Nucleus accumbens (tissue), 56 donors: ENCODE measurements around the gene MRPL17.
"Not testable (repeated sequence)": the region's sequence is repeated elsewhere in the genome, so short reads cannot be mapped to it uniquely, and the experiment has no call there.

ENCODE experiments used
- DNase-seq, 56 donors: peaks; one replicate each; lab custom pipeline; 2025; lab: John Stamatoyannopoulos, UW

MRPL17 gene

GRCh38 chr11:6686006-6686405, 2.9 kb upstream of the MRPL17 start:
- no peak for DNase-seq

GRCh38 chr11:6684068-6684467, 928 bp upstream of the MRPL17 start:
- not testable (repeated sequence) for DNase-seq

GRCh38 chr11:6682591-6682935, 577 bp downstream of the MRPL17 start:
- peak in 9 of 56 donors; percentile 14 to 51 (median 41) for DNase-seq

DNA sequence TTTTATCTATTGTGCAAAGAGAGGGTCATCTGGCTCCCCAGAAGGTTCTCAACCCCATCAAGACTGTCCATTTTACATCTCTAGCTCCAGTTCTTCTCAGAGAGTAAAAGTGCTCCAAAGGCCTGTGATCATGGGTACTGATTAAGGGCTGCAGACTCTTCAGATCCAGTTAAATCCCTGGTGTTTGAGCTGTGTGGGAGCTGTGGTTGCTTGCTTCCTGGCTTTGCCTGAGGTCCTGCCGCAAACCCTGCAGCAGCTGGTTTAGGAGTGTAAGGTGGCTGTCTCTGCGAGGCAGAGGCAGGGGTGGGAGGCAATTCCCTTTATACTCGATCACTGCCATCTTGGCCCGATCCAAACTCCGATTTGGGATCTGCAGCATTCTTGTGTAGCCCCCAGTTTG, 1.2 kb downstream of the MRPL17 start:
- no peak for DNase-seq

- DNase-seq: no peak
Observed at GRCh38 chr11:6681505-6681904, 1.6 kb downstream of the MRPL17 start.

DNA sequence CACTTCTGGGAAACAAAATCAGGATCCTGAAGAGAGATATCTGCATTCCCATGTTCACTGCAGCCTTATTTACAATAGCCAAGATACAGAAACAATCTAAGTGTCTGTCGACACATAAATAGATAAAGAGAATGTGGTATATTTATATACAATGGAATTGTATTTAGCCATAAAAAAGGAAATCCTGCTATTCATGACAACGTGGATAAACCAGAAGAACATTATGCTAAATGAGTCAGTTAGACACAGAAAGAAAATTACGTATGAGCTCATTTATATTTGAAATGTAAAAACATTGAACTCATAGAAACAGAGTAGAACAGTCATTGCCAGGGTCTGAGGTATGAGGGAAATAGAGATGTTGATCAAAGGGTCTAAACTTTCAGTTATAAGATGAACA, 6.1 kb downstream of the MRPL17 start:
- DNase-seq: no peak

- no peak for DNase-seq
Observed at GRCh38 chr11:6674862-6675261, 8.3 kb downstream of the MRPL17 start.

GRCh38 chr11:6674219-6674597, 8.9 kb downstream of the MRPL17 start:
- DNase-seq: no peak

DNA sequence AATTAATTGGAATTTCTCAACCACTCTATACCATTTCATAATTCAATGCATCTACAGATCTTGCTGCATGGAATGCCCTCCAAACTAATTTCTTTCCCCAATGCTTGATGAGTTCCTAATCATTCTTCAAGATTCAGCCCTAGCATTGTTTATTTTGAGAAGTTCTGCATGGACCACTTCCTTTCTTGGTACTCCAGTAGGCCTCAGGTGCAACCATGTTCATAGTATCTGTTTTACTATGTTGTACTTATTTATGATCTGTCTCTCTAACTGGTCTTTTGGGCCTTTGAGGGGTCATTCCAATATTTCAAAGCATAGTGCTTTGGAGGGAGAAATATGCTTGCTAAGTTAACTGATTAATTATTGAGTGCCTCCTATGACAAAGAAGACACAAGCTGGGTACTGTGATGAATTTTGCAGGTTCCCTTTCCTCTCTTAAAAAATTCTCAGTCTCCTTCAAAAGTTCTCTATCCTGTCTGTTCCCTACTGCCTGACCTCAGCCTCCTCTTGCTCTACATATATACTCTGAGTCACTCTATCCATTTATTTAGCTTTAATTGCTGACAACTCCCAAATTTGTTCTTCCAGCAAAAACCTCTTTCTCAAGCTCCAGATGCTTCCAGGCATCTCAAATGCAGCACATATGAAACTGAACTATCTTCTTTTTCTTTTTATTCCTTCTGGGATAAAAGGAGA, 9.5 kb downstream of the MRPL17 start:
- no peak for DNase-seq

- no peak for DNase-seq
Observed at GRCh38 chr11:6671991-6672390, 11.1 kb downstream of the MRPL17 start.

- no peak for DNase-seq
Observed at GRCh38 chr11:6670202-6670830, 12.8 kb downstream of the MRPL17 start.

GRCh38 chr11:6667733-6668374, 15.3 kb downstream of the MRPL17 start:
- no peak for DNase-seq

DNA sequence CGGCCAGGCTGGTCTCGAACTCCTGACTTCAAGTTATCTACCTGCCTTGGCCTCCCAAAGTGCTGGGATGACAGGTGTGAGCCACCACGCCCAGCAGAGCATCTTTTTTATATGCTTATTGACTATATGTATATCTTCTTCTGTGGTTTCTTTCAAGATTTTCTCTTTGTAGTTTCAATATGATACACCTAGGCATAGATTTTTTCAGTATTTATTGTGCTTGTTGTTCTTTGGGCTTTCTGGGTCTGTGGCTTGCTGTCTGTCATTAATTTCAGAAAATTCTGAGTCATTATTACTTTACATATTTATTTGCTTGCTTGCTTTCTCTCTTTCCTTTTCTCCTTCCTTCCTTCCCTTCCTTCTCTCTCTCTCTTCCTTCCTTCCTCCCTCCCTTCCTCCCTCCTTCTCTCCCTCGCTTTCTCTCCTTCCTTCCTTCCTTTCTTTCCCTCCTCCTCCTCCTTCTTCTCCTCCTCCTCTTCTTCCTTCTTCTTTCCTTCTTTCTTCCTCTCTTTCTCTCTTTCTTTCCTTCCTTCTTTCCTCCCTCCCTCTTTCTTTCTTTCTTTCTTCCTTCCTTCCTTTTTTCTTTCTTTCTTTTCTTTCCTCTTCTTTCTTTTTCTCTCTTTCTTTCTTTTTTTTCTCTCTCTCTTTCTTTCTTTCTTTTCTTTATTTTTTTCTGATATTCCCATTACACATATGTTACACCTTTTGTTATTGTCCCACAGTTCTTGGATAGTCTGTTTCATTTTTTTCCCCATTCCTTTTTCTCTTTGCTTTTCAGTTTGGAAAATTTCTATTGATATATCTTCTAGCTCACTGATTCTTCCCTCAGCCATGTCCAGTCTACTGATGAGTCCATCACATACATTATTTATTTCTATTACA, 16.6 kb downstream of the MRPL17 start:
- no peak for DNase-seq

- no peak for DNase-seq
Observed at GRCh38 chr11:6664551-6664950, 18.6 kb downstream of the MRPL17 start.

DNA sequence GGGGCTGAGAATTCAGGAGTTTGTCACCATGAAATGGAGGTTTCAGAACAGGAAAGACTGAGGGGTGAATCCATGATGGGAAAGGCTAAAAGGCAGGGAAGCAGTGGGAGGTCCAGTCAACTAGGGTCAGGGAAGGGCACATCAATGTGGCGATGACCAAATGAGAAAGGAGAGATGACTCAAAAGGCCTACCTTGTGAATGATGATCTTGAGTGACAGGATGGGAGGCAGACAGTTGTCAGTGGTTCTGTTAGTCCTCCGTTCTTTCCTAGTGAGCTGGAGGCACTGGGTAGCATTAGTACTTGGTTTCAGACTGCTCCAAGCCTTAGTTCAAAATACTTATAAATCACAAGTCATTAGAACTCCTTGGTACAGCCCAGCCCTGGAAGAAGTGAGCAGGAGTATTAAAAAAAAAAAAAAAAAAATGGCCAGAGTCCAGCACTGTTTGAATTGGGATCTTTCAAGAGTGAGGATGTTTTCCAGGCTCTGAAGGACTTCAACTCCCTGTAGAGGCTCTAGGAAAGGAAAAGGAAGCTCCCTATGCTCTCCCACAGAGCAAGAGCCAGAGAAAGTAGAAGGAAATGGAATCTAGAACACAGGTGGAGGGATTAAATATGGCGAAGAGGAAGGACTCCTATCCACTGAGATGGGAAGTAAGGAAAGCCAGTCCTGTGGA, 19.2 kb downstream of the MRPL17 start:
- DNase-seq: no peak

GRCh38 chr11:6660712-6661111, 22.4 kb downstream of the MRPL17 start:
- DNase-seq: no peak

- no peak for DNase-seq
Observed at GRCh38 chr11:6658647-6659046, 24.5 kb downstream of the MRPL17 start.

DNA sequence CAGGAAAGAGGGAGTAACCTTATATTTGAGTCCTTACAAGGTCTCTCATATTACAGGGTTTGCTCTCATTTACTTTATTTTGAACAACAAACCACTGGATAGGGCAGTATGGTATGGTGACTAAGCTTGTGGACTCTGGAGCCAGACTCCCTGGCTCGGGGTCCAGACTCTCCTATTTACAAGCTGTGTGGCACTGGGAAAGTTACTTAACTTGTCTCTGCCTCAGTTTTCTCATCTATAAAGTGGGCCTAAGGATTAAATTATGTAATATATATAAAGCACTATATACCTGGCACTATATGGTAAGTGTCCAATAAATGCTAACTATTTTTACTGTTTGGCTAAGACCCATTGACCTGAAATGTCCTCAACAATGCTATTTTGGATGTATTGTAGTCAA, 25.8 kb downstream of the MRPL17 start:
- no peak for DNase-seq

DNA sequence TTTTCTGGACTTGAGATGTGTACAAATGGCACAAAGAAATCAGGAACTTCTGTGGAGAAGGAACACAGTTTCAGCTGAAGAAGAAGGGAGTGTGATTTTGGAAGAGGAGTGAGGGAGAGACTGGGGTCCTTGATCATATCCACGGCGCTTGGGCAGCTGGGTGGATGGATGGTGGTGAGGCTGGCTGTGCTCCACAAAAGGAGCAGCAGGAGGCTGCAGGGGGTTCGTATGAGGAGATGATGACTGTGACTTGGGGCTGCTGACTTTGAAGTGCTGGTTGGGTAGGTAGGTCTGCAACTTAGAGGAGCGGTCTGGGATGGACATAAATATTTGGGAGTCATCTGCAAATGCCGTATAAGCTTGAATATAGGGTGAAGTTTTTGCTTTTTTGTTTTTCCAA, 26.2 kb downstream of the MRPL17 start:
- DNase-seq: no peak

GRCh38 chr11:6656584-6656915, 26.6 kb downstream of the MRPL17 start:
- no peak for DNase-seq
